HEK293 (cell line): Measurements from ENCODE around the gene TMEM239.

ENCODE experiments used
- CTCF ChIA-PET: fragments of 350-600 bp; formaldehyde crosslinking; extraction: SDS; loops from one replicate; lab custom pipeline; 2021; ENCODE audit warnings: antibody characterized with exemption; lab: Yijun Ruan, JAX
- POLR2A ChIA-PET: fragments of 300-600 bp; formaldehyde crosslinking; extraction: SDS; loops from one replicate; lab custom pipeline; 2020; ENCODE audit warnings: antibody characterized with exemption, inconsistent platforms; lab: Yijun Ruan, JAX
- H3K27ac ChIP-seq: fragments of 200-500 bp; sonication (Bioruptor generic); 2 replicates; pipeline ENCODE4 v1.5.1; 2014; ENCODE audit warnings: low read depth, low read length, control low read depth, inconsistent platforms; ENCODE audit errors: extremely low read depth
- H3K36me3 ChIP-seq, 2 experiments: fragments of 200-500 bp in 1 of 2; sonication (Bioruptor generic) in 1 of 2; 1 replicate in 1 of 2; 2 replicates in 1 of 2; pipeline ENCODE4 v1.5.1; 2014 to 2017; ENCODE audit warnings: inconsistent platforms in 2 of 2, low read length in 2 of 2; ENCODE audit not compliant: control insufficient read depth in 2 of 2, insufficient read depth in 1 of 2
- H3K4me1 ChIP-seq: fragments of 200-500 bp; sonication (Bioruptor generic); 2 replicates; pipeline ENCODE4 v1.5.1; 2014; ENCODE audit warnings: mild to moderate bottlenecking, low read length, inconsistent platforms; ENCODE audit not compliant: control insufficient read depth, insufficient read depth
- H3K4me3 ChIP-seq: 2 replicates; pipeline ENCODE4 v1.5.1; 2011; ENCODE audit warnings: low read depth, mild to moderate bottlenecking, control low read depth, low read length, moderate library complexity
- H3K9me3 ChIP-seq: fragments of 200-500 bp; sonication (Bioruptor generic); 2 replicates; pipeline ENCODE4 v1.5.1; 2014; ENCODE audit warnings: low read depth, low read length, inconsistent platforms; ENCODE audit not compliant: control insufficient read depth, insufficient read depth
- GLI4 ChIP-seq: fragments of 450-650 bp; formaldehyde crosslinking; IDR thresholded peaks from 2 replicates; pipeline ENCODE4 v1.5.1; 2016; ENCODE audit warnings: missing biosample characterization, missing genetic modification characterization
- GLIS1 ChIP-seq: fragments of 450-650 bp; formaldehyde crosslinking; IDR thresholded peaks from 2 replicates; pipeline ENCODE4 v1.5.1; 2016; ENCODE audit warnings: missing biosample characterization, missing genetic modification characterization
- KLF16 ChIP-seq: fragments of 450-650 bp; formaldehyde crosslinking; IDR thresholded peaks from 2 replicates; pipeline ENCODE4 v1.5.1; 2017; ENCODE audit warnings: missing biosample characterization, missing genetic modification characterization
- KLF7 ChIP-seq: fragments of 450-650 bp; formaldehyde crosslinking; IDR thresholded peaks from 2 replicates; pipeline ENCODE4 v1.5.1; 2016; ENCODE audit warnings: missing biosample characterization, missing genetic modification characterization, borderline replicate concordance
- KLF8 ChIP-seq: fragments of 450-650 bp; formaldehyde crosslinking; IDR thresholded peaks from 2 replicates; pipeline ENCODE4 v1.5.1; 2016; ENCODE audit warnings: missing biosample characterization, missing genetic modification characterization
- PRDM10 ChIP-seq: fragments of 450-650 bp; formaldehyde crosslinking; IDR thresholded peaks from 2 replicates; pipeline ENCODE4 v1.5.1; 2016; ENCODE audit warnings: missing biosample characterization, missing genetic modification characterization
- ZFP41 ChIP-seq: fragments of 450-650 bp; formaldehyde crosslinking; IDR thresholded peaks from 2 replicates; pipeline ENCODE4 v1.5.1; 2016; ENCODE audit warnings: missing biosample characterization, missing genetic modification characterization, borderline replicate concordance
- ZIC2 ChIP-seq: fragments of 450-650 bp; formaldehyde crosslinking; IDR thresholded peaks from 2 replicates; pipeline ENCODE4 v1.5.1; 2016; ENCODE audit warnings: missing biosample characterization, missing genetic modification characterization
- ZNF148 ChIP-seq: fragments of 450-650 bp; formaldehyde crosslinking; IDR thresholded peaks from 2 replicates; pipeline ENCODE4 v1.5.0; 2017; ENCODE audit warnings: missing biosample characterization, missing genetic modification characterization, borderline replicate concordance
- ZNF280D ChIP-seq: fragments of 450-650 bp; formaldehyde crosslinking; IDR thresholded peaks from 2 replicates; pipeline ENCODE4 v1.5.1; 2016; ENCODE audit warnings: missing biosample characterization, missing genetic modification characterization
- ZNF398 ChIP-seq: fragments of 450-650 bp; formaldehyde crosslinking; IDR thresholded peaks from 2 replicates; pipeline ENCODE4 v1.5.1; 2017; ENCODE audit warnings: missing biosample characterization, missing genetic modification characterization
- ZNF416 ChIP-seq: fragments of 450-650 bp; formaldehyde crosslinking; IDR thresholded peaks from 2 replicates; pipeline ENCODE4 v1.5.1; 2016; ENCODE audit warnings: missing biosample characterization, missing genetic modification characterization
- ZNF488 ChIP-seq: fragments of 450-650 bp; formaldehyde crosslinking; IDR thresholded peaks from 2 replicates; pipeline ENCODE4 v1.5.1; 2016; ENCODE audit warnings: missing biosample characterization, missing genetic modification characterization
- ZNF501 ChIP-seq: fragments of 450-650 bp; formaldehyde crosslinking; IDR thresholded peaks from 2 replicates; pipeline ENCODE4 v1.5.1; 2016; ENCODE audit warnings: missing biosample characterization, missing genetic modification characterization

TMEM239 gene

GRCh38 chr20:2858591-2858990 lies 42.4 kb downstream of the TMEM239 start:
- CTCF ChIA-PET, result interaction anchor here (0.5 to 2.0 kb wide), 5 partner anchors 11 to 145 kb away, joined by 3 to 8 read pairs (median 3); no protein-coding TSS in a partner anchor
- POLR2A ChIA-PET, result interaction anchor here (0.5 kb wide), 1 partner anchor 125 kb away, joined by 3 read pairs; no protein-coding TSS in a partner anchor
- 0 out of 2 replicates have a peak, but pooled peaks have one; percentile 10 for TF ChIP-seq ZNF398 (tag by site-specific recombination)
- no peak for TF ChIP-seq ZFP41 (tag by site-specific recombination)

GRCh38 chr20:2859330-2860121 lies 43.4 kb downstream of the TMEM239 start:
- H3K27ac ChIP-seq, result no peak overlapping the region
- TF ChIP-seq GLIS1 (tag by site-specific recombination) (0 out of 2 replicates have a peak, but pooled peaks have one; percentile 16), GLI4 (tag by site-specific recombination) (no peak), ZIC2 (peak; percentile 95)
- H3K9me3 ChIP-seq, result no peaks in the 10 kb centered on the region
- no peaks in the 10 kb centered on the region for H3K4me1 ChIP-seq
- ChIA-PET CTCF (interaction anchor here (0.5 to 2.0 kb wide), 4 partner anchors 10 to 141 kb away, joined by 3 to 8 read pairs (median 4); no protein-coding TSS in a partner anchor), POLR2A (no interaction called here)
- H3K4me3 ChIP-seq, result no peak overlapping the region
- peaks cover 0 to 29% of the 10 kb centered on the region in 2 experiments; a peak in 2 of 3 replicates for H3K36me3 ChIP-seq

More at GRCh38 chr20:2858591-2858990, 42.4 kb downstream of the TMEM239 start:
- H3K4me1 ChIP-seq, result no peaks in the 10 kb centered on the region
- H3K9me3 ChIP-seq, result no peaks in the 10 kb centered on the region
- no peak overlapping the region for H3K4me3 ChIP-seq
- H3K36me3 ChIP-seq, result peaks cover 0 to 21% of the 10 kb centered on the region in 2 experiments; a peak in 2 of 3 replicates
- H3K27ac ChIP-seq, result no peak overlapping the region

- CTCF ChIA-PET, result interaction anchor here (0.9 to 3.4 kb wide), 5 partner anchors 8 to 137 kb away, joined by 3 to 22 read pairs (median 10); no protein-coding TSS in a partner anchor
Measured at GRCh38 chr20:2864626-2865025, 48.5 kb downstream of the TMEM239 start.

More at GRCh38 chr20:2864626-2865025, 48.5 kb downstream of the TMEM239 start:
- Histone ChIP-seq H3K4me3 (no peak overlapping the region), H3K9me3 (no peaks in the 10 kb centered on the region), H3K4me1 (no peaks in the 10 kb centered on the region; the same call in none of the 2 replicates), H3K36me3 (peaks cover 0 to 54% of the 10 kb centered on the region in 2 experiments; a peak in 2 of 3 replicates), H3K27ac (no peak overlapping the region)
- no peak for TF ChIP-seq KLF7 (tag by site-specific recombination)
- no peak for TF ChIP-seq ZNF488
- no peak for TF ChIP-seq KLF8 (tag by site-specific recombination)
- TF ChIP-seq ZNF148 (tag by site-specific recombination), result no peak
- no peak for TF ChIP-seq ZNF416
- TF ChIP-seq ZNF280D (tag by site-specific recombination), result no peak
- no peak for TF ChIP-seq KLF16 (tag by site-specific recombination)
- TF ChIP-seq ZNF501, result no peak
- TF ChIP-seq PRDM10, result no peak
- POLR2A ChIA-PET, result interaction anchor here (0.6 kb wide), 1 partner anchor 58 kb away, joined by 3 read pairs; no protein-coding TSS in a partner anchor
